B cell (primary cell): ENCODE measurements around the gene OTOF. TPM values are rescaled to one million over a fixed set of nuclear protein-coding genes. Genes with fewer than 3 reads are reported as not detected.

Source experiments
- ATAC-seq: fragments of 200-7000 bp; cut with Tn5 transposase; one replicate; pipeline ENCODE4 v1.10.0; 2021; ENCODE audit warnings: low read depth, mild to moderate bottlenecking, moderate number of reproducible peaks, moderate library complexity
- CTCF ChIA-PET: fragments of 350-600 bp; sonication (Branson Sonifier 250); formaldehyde crosslinking; loops from one replicate; lab custom pipeline; 2021; ENCODE audit warnings: antibody characterized with exemption, inconsistent platforms; lab: Charles Lee
- POLR2A ChIA-PET: fragments of 350-600 bp; sonication (Branson Sonifier 250); formaldehyde crosslinking; loops from one replicate; lab custom pipeline; 2021; ENCODE audit warnings: antibody characterized with exemption; lab: Charles Lee
- DNase-seq: peaks from one replicate; pipeline ENCODE4 v3.0.0; 2013
- H2AFZ ChIP-seq: 2 replicates; pipeline ENCODE4 v1.6.1; 2012; ENCODE audit warnings: mild to moderate bottlenecking, low read depth, low read length; ENCODE audit not compliant: insufficient read depth, poor library complexity, severe bottlenecking
- H3K27ac ChIP-seq, 2 donors: 1 replicate in 1 of 2; 2 replicates in 1 of 2; pipeline ENCODE4 v1.5.1; 2012 to 2013; ENCODE audit warnings: low read length in 2 of 2, mild to moderate bottlenecking in 2 of 2, moderate library complexity in 1 of 2
- H3K27me3 ChIP-seq, 4 experiments: fragments of 200-600 bp in 1 of 4; sonication (generic) in 1 of 4; replicated peaks in 1 of 4; 1 replicate in 2 of 4; 2 replicates in 2 of 4; pipeline versions ENCODE4 v1.6.1 to v1.7.0; 2013 to 2016; ENCODE audit warnings: low read length in 3 of 4, mild to moderate bottlenecking in 2 of 4, mixed read lengths in 1 of 4, moderate library complexity in 1 of 4; ENCODE audit not compliant: insufficient read depth in 4 of 4, control insufficient read depth in 3 of 4; ENCODE audit errors: control extremely low read depth in 1 of 4
- H3K36me3 ChIP-seq, 2 experiments: replicated peaks in 1 of 2; 1 replicate in 1 of 2; 2 replicates in 1 of 2; pipeline versions ENCODE4 v1.6.1 to v1.7.1; 2013; ENCODE audit warnings: low read length in 1 of 2; ENCODE audit not compliant: insufficient read depth in 2 of 2, control insufficient read depth in 1 of 2; ENCODE audit errors: control extremely low read depth in 1 of 2, extremely low read depth in 1 of 2
- H3K4me1 ChIP-seq, 2 donors: fragments of 200-600 bp in 1 of 2; sonication (generic) in 1 of 2; 1 replicate in 1 of 2; 2 replicates in 1 of 2; pipeline versions ENCODE4 v1.5.1 to v1.6.1; 2013 to 2017; ENCODE audit warnings: low read length in 2 of 2; ENCODE audit not compliant: control insufficient read depth in 2 of 2, insufficient read depth in 2 of 2
- H3K4me2 ChIP-seq: replicated peaks from 2 replicates; pipeline ENCODE3; 2012; ENCODE audit warnings: mild to moderate bottlenecking, low read depth, low read length; ENCODE audit not compliant: poor library complexity, severe bottlenecking
- H3K4me3 ChIP-seq, 5 experiments: fragments of 200-600 bp in 1 of 5; sonication (generic) in 1 of 5; 1 replicate in 3 of 5; 2 replicates in 2 of 5; pipeline versions ENCODE4 v1.5.1 to v1.7.0; 2011 to 2016; ENCODE audit warnings: low read length in 4 of 5, mild to moderate bottlenecking in 4 of 5, low read depth in 2 of 5, control low read depth in 1 of 5, moderate library complexity in 1 of 5; ENCODE audit not compliant: insufficient read depth in 1 of 5; ENCODE audit errors: control extremely low read depth in 1 of 5, extremely low read depth in 1 of 5
- H3K79me2 ChIP-seq: fragments of 200-600 bp; sonication (generic); one replicate; pipeline ENCODE4 v1.6.0; 2016; ENCODE audit warnings: low read length; ENCODE audit not compliant: control insufficient read depth, insufficient read depth
- H3K9ac ChIP-seq: fragments of 200-600 bp; sonication (generic); 2 replicates; pipeline ENCODE4 v1.6.1; 2017; ENCODE audit warnings: mild to moderate bottlenecking, low read length, moderate library complexity
- H3K9me3 ChIP-seq, 3 donors: one replicate each; pipeline versions ENCODE4 v1.6.1 to v1.7.1; 2013; ENCODE audit warnings: low read length in 2 of 3; ENCODE audit not compliant: control insufficient read depth in 2 of 3, insufficient read depth in 1 of 3; ENCODE audit errors: control extremely low read depth in 1 of 3
- H4K20me1 ChIP-seq: 2 replicates; pipeline ENCODE4 v1.6.0; 2012; ENCODE audit warnings: mild to moderate bottlenecking, low read length; ENCODE audit not compliant: insufficient read depth, control insufficient read depth, poor library complexity, severe bottlenecking
- H3K27ac Mint-ChIP-seq: one replicate; pipeline ENCODE4 v1.8.0; 2021; ENCODE audit warnings: mixed read lengths
- H3K27me3 Mint-ChIP-seq: one replicate; pipeline ENCODE4 v1.8.0; 2021; ENCODE audit warnings: mixed read lengths
- H3K4me1 Mint-ChIP-seq: one replicate; pipeline ENCODE4 v1.8.0; 2021; ENCODE audit warnings: mixed read lengths
- H3K4me3 Mint-ChIP-seq: one replicate; pipeline ENCODE4 v1.8.0; 2021; ENCODE audit warnings: mixed read lengths
- H3K9me3 Mint-ChIP-seq: one replicate; pipeline ENCODE4 v1.8.0; 2022; ENCODE audit warnings: mixed read lengths; ENCODE audit not compliant: insufficient read depth
- EZH2 ChIP-seq: IDR thresholded peaks from 2 replicates; pipeline ENCODE4 v1.6.1; 2012; ENCODE audit warnings: borderline replicate concordance, low read depth, mild to moderate bottlenecking, moderate library complexity, low read length; ENCODE audit not compliant: insufficient read depth, poor library complexity, severe bottlenecking
- WGBS: methylation state at CpG from one replicate; pipeline ENCODE4 v1.1.5; 2013; ENCODE audit warnings: missing lambda C conversion rate; ENCODE audit not compliant: insufficient coverage; 5-methylcytosine and 5-hydroxymethylcytosine counted together
- intact Hi-C: fragments of 100-400 bp; cut with micrococcal nuclease; formaldehyde crosslinking; loops from one replicate; pipeline ENCODE4 v1.10.0; 2022
- polyA plus RNA-seq: library from polyadenylated mRNA; depleted of rRNA; stranded (reverse); fragments of >200 nt; gene quantifications from 2 replicates; pipeline ENCODE4 v1.2.3, GENCODE V29; 2012
- total RNA-seq, 2 donors: library from RNA; stranded (reverse); fragments of 120-200 nt in 1 of 2; gene quantifications; 1 replicate in 1 of 2; 2 replicates in 1 of 2; pipeline versions ENCODE4 v1.2.3 to v1.2.4, GENCODE V29; 2013 to 2022
- TF ChIP-seq, protein P1 (sequence below): fragments of 200-600 bp; IDR thresholded peaks from one replicate; pipeline ENCODE4 v1.8.0; 2022; ENCODE audit warnings: antibody characterized with exemption, mild to moderate bottlenecking

OTOF gene
- total and polyA plus RNA-seq, 2 donors (not counting 1 experiment from before 2014, with no cell fraction given): not detected

DNA sequence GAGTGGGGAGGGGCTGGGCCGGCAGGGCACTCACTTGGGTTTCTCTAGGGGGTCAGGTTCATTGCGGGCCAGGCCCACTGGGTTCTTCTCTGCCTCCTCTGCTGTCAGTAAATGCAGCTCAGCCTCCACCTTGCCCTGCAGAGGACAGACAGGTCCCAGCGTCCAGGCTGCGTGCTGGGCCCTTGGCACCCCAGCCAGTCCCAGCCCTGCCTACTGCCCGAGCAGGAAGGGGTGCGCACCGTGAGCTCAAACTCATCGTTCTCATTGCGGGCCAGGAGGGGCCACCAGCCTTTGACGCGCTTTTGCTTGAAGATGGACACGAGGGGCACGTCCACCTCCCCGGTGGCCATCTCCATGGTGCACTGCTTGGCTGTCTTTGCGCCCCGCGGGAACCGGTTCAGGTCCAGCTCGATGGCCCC, 17.3 kb downstream of the OTOF start:
- Mint-ChIP-seq H3K4me1 (no peaks in the 10 kb centered on the region), H3K4me3 (no peak overlapping the region), H3K27me3 (no peaks in the 10 kb centered on the region), H3K9me3 (no peaks in the 10 kb centered on the region), H3K27ac (no peak overlapping the region)
- TF ChIP-seq, protein P1, sequence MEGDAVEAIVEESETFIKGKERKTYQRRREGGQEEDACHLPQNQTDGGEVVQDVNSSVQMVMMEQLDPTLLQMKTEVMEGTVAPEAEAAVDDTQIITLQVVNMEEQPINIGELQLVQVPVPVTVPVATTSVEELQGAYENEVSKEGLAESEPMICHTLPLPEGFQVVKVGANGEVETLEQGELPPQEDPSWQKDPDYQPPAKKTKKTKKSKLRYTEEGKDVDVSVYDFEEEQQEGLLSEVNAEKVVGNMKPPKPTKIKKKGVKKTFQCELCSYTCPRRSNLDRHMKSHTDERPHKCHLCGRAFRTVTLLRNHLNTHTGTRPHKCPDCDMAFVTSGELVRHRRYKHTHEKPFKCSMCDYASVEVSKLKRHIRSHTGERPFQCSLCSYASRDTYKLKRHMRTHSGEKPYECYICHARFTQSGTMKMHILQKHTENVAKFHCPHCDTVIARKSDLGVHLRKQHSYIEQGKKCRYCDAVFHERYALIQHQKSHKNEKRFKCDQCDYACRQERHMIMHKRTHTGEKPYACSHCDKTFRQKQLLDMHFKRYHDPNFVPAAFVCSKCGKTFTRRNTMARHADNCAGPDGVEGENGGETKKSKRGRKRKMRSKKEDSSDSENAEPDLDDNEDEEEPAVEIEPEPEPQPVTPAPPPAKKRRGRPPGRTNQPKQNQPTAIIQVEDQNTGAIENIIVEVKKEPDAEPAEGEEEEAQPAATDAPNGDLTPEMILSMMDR: no peak
- TF ChIP-seq EZH2: no peak
- no peak overlapping the region for H3K4me3 ChIP-seq
- H4K20me1 ChIP-seq: no peaks in the 10 kb centered on the region
- ChIA-PET POLR2A (no interaction called here), CTCF (no interaction called here)
- H2AFZ ChIP-seq: no peak overlapping the region
- intact Hi-C loops: no loop called here
- H3K27ac ChIP-seq: no peak overlapping the region
- H3K9ac ChIP-seq: no peak overlapping the region
- H3K9me3 ChIP-seq: no peaks in the 10 kb centered on the region
- H3K4me2 ChIP-seq: no peak overlapping the region
- ATAC-seq (no peak), DNase-seq (no peak)
- no peaks in the 10 kb centered on the region for H3K36me3 ChIP-seq
- 96% methylated on average over 19 of the region's 19 CpGs for WGBS
- H3K4me1 ChIP-seq: no peaks in the 10 kb centered on the region
- H3K27me3 ChIP-seq: no peaks in the 10 kb centered on the region
- no peaks in the 10 kb centered on the region for H3K79me2 ChIP-seq

DNA sequence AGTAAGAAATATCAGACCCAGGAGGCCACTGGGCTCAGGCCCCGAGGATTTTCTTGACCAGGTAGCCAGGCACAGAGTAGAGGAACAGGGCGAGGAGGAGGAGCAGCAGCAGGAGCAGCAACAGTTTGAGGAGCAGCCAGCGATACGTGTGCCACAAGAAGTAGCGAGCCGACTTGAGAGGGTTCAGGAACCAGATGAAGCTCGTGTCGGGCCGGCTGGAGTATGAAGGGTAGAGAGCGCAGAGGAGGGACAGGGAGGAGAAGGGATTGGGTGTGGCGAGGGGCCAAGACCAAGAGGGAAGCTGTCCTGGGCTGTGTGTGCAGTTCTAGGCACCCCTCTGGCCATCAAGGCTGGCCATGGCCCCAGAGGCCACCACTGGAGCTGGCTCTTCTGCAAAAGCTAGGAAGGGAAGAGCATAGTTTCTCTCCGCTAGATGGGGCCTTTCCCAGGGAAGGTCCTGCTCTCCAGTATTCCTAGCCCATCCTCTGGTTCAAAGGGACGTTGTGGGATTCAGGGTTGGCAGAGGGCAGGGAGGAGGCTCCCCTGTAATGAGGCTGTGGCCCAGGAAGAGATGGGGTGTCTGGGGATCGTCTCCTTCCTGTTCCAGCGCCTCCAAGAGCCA, 17.8 kb downstream of the OTOF start:
- Histone ChIP-seq H4K20me1 (no peaks in the 10 kb centered on the region), H3K27ac (no peak overlapping the region), H3K27me3 (no peaks in the 10 kb centered on the region), H3K4me2 (no peak overlapping the region), H3K9ac (no peak overlapping the region), H3K9me3 (no peaks in the 10 kb centered on the region), H3K79me2 (no peaks in the 10 kb centered on the region), H3K36me3 (no peaks in the 10 kb centered on the region), H2AFZ (no peak overlapping the region), H3K4me3 (no peak overlapping the region), H3K4me1 (no peaks in the 10 kb centered on the region)
- intact Hi-C loops: no loop called here
- H3K27me3 Mint-ChIP-seq: no peaks in the 10 kb centered on the region
- TF ChIP-seq EZH2: no peak
- TF ChIP-seq, protein P1: no peak
- ATAC-seq: no peak
- ChIA-PET CTCF (no interaction called here), POLR2A (no interaction called here)
- H3K9me3 Mint-ChIP-seq: no peaks in the 10 kb centered on the region
- no peak overlapping the region for H3K27ac Mint-ChIP-seq
- H3K4me1 Mint-ChIP-seq: no peaks in the 10 kb centered on the region
- no peak for DNase-seq
- 89% methylated on average over 14 of the region's 15 CpGs for WGBS
- H3K4me3 Mint-ChIP-seq: no peak overlapping the region
